HFF-Myc (cell line): Measurements from ENCODE around the gene GALNT13.

Experiments
- DNase-seq: peaks from one replicate; pipeline ENCODE4 v3.0.0-alpha.2; 2011; ENCODE audit warnings: low read depth; ENCODE audit errors: extremely low read depth
- H3K4me3 ChIP-seq: replicated peaks from 2 replicates; pipeline ENCODE4 v1.5.1; 2011; ENCODE audit warnings: low read depth, mild to moderate bottlenecking, control low read depth, low read length
- TF ChIP-seq, protein P1 (sequence below): IDR thresholded peaks from 2 replicates; pipeline ENCODE4 v1.5.1; 2012; ENCODE audit warnings: mild to moderate bottlenecking, low read depth, low read length, control low read depth; ENCODE audit errors: missing control alignments

Gene GALNT13

DNA sequence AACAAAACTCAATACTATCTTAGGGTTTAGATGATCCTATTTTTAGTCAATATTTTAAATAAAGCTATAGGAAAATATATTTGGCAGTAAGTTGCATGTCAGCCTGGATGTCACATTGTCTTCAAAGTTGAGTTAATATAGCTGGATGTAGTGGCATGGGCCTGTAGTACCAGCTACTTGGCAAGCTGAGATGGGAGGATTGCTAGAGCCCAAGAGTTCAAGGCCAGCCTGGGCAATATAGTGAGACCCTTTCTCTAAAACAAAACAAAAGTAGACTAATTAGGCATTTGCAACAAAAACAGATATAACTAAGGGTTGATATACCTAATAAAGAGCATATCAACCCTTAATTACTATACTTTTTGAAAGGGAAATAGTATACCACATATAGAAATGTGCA is 572.2 kb downstream of the GALNT13 start:
- TF ChIP-seq, protein P1, sequence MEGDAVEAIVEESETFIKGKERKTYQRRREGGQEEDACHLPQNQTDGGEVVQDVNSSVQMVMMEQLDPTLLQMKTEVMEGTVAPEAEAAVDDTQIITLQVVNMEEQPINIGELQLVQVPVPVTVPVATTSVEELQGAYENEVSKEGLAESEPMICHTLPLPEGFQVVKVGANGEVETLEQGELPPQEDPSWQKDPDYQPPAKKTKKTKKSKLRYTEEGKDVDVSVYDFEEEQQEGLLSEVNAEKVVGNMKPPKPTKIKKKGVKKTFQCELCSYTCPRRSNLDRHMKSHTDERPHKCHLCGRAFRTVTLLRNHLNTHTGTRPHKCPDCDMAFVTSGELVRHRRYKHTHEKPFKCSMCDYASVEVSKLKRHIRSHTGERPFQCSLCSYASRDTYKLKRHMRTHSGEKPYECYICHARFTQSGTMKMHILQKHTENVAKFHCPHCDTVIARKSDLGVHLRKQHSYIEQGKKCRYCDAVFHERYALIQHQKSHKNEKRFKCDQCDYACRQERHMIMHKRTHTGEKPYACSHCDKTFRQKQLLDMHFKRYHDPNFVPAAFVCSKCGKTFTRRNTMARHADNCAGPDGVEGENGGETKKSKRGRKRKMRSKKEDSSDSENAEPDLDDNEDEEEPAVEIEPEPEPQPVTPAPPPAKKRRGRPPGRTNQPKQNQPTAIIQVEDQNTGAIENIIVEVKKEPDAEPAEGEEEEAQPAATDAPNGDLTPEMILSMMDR, result no peak
- no peak for DNase-seq
- H3K4me3 ChIP-seq, result no peak overlapping the region

DNA sequence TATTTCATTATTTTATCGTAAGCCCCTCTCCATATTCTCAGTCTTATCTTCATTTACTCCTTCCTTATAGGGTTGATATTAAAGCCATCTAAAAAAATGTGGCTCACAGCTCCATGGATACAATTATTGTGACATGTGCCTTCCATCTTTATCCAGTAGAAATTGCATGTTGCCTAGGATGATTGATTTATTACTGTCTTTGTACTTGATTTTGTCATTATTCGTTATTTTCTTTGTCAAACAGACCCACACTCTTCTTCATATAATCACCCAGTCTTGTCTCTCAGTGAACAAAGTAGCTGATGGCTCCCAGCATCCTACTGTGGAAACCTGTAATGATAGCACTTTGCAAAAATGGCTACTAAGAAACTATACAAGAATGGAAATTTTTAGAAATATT is 574.6 kb downstream of the GALNT13 start:
- TF ChIP-seq, protein P1, result no peak
- DNase-seq, result no peak
- H3K4me3 ChIP-seq, result no peak overlapping the region

DNA sequence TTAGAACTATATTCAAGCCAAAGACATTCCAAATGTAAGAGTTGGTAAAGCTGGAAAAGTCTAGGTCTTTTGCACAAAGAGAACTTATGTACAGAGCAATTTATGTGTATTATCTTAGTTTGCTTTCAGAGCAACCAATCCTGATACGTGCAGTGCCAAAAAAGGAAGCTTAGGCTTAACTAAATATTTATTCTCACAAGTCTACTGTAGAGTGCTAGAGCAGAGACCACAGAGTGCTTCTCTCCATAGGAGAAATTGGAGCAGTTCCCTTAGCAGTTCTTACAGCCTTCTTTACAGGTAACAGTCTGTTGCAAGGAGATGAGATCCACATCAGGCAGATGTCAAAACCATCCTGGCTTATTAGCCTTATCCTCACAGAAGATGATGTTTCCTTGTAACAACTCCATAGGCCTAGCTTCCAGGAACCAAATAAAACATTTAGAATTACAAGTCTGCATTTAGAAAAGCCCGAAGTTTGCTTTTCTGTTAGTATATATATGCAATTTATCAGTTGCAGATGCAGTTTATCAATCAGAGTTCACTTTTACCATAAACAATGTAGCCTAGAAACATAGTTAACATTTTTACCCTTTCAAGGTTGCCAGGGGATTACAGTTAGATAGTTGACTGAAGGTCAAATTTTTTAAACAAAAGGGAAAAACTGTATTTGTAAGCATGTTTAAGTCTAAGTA is 576.2 kb downstream of the GALNT13 start:
- TF ChIP-seq, protein P1, result no peak
- DNase-seq, result no peak
- no peak overlapping the region for H3K4me3 ChIP-seq

DNA sequence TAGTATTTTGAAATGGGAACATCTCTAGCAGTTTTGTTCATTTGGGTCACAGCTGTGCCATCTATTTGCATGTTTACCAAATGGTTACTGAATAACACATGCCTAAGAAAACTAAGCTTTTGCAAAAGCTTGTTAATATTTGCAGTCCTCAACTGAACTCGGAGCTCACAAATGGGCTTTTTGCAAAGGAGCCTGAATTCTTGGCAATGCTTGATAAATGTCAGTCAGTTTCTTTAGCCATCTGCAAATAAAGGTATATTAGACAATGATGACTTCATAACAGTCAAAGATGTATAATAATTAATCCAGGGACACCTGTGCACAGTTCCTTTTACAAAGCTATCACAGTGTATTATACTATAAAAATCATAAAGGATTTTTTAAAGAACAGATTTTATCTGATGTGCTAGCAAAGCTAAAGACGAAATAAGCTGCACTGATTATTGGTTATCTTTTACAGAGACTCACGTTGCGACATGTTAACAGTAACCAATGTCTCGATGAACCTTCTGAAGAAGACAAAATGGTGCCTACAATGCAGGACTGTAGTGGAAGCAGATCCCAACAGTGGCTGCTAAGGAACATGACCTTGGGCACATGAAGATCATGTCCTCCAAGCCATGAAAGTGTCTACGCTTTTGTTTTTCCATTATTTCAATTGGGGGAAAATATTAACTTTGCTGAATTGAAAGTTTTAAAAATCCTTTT is 578.4 kb downstream of the GALNT13 start:
- no peak overlapping the region for H3K4me3 ChIP-seq
- DNase-seq, result no peak
- TF ChIP-seq, protein P1, result no peak

DNA sequence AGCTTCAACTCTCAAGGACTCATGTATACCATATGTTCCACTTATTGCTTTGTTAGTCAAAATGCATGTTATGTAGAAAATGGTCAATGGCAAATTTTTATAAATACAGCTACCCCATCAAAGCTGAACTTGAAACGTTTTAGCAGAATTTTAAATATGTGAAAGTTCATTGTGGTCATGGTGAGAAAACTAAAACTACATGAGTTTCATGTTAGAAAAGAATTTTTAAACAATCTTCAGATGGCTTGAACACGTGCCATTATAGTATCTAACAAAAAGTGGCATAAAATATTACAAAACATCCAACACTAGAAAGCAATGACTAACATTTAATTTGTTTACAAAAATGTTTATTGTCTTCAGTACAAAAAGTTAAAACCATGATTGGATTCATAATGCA is 580.7 kb downstream of the GALNT13 start:
- no peak overlapping the region for H3K4me3 ChIP-seq
- no peak for DNase-seq
- TF ChIP-seq, protein P1, result no peak

DNA sequence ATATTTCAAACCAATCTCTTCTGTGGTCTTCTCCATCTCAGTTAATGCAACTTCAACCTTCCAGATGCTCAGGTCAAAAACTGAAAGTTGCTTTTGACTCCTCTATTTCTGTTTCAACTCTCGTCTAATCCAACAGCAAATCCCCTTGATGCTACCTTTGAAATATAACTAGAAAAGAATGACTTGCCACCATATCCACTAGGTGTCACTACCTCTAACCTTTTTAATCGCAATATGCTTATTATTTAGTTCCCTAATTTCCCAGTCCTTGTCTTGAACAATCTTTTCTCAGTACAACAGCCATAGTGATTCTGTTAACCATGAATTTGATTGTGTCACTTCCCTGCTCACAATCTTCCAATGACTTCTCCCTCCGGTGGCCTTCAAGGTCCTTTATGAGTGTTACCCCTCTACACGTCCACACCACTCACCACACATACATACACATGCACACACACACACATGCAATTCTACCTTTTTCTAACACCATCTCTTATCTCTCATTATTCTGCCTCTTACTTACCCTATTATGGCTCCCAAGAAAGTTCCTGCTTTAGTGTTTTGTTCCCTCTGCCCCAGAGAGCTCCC is 581.3 kb downstream of the GALNT13 start:
- no peak overlapping the region for H3K4me3 ChIP-seq
- DNase-seq, result no peak
- TF ChIP-seq, protein P1, result no peak
